Astrocyte (in vitro differentiated cells and primary cell): ENCODE measurements around the gene ARPP19.

Source experiments
- CTCF ChIP-seq: IDR thresholded peaks from 2 replicates; pipeline ENCODE4 v1.5.1; 2011; ENCODE audit warnings: low read depth, mild to moderate bottlenecking, inconsistent platforms, low read length, moderate library complexity; ENCODE audit not compliant: insufficient read depth
- EZH2 ChIP-seq: IDR thresholded peaks from 2 replicates; pipeline ENCODE4 v1.6.1; 2012; ENCODE audit warnings: mild to moderate bottlenecking, low read length, inconsistent platforms; ENCODE audit not compliant: insufficient read depth

DNA sequence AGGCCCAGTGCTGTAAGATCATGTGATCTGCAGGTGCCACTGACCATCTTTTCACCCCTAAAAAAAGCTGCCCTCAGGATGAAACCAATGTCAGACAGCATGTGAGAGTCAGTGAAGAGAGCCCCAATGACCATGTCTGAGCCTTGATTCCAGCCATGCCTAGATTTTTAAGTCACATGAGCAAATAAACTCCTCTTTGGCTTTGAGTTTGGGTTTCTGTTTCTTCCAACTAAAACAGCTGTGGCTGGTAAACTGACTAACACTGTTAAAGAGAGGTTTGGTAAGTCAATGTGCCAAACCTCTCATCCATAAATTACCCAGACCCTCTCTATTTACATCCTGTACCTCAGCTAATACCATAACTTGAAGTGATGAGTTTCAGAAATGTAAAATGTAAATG is 48.4 kb downstream of the ARPP19 start:
- no peak for TF ChIP-seq CTCF
- no peak for TF ChIP-seq EZH2
